GM23338 (cell line): ENCODE results near the gene NLRC5. TPM values are rescaled to one million over a fixed set of nuclear protein-coding genes. Genes with fewer than 3 reads are reported as not detected.

Experiments
- ATAC-seq: fragments of 200-7000 bp; cut with Tn5 transposase; 3 replicates; pipeline ENCODE4 v1.9.1; 2020
- DNase-seq: peaks from one replicate; pipeline ENCODE4 v3.0.0-alpha.2; 2015; ENCODE audit warnings: low spot score
- H2AFZ ChIP-seq: fragments of 200-600 bp; sonication (generic); 2 replicates; pipeline ENCODE4 v1.8.0; 2016; ENCODE audit warnings: antibody characterized with exemption, mild to moderate bottlenecking, moderate library complexity
- H3F3A ChIP-seq: fragments of 200-600 bp; sonication (generic); replicated peaks from 2 replicates; pipeline ENCODE4 v1.8.0; 2017; ENCODE audit warnings: antibody characterized with exemption, mixed run types, low read depth
- H3K27ac ChIP-seq: fragments of 200-600 bp; sonication (generic); 2 replicates; pipeline ENCODE4 v1.6.1; 2016; ENCODE audit warnings: low read depth
- H3K27me3 ChIP-seq: fragments of 200-600 bp; sonication (generic); 2 replicates; pipeline ENCODE4 v1.8.0; 2016; ENCODE audit warnings: mild to moderate bottlenecking, mixed run types, moderate library complexity; ENCODE audit not compliant: insufficient read depth
- H3K36me3 ChIP-seq: fragments of 200-600 bp; sonication (generic); 2 replicates; pipeline ENCODE4 v1.8.0; 2016; ENCODE audit warnings: mild to moderate bottlenecking; ENCODE audit not compliant: insufficient read depth
- H3K4me1 ChIP-seq: fragments of 200-600 bp; sonication (generic); 2 replicates; pipeline ENCODE4 v1.8.0; 2016; ENCODE audit warnings: mild to moderate bottlenecking, moderate library complexity; ENCODE audit not compliant: insufficient read depth
- H3K4me2 ChIP-seq: fragments of 200-600 bp; sonication (generic); 2 replicates; pipeline ENCODE4 v1.7.1; 2017; ENCODE audit warnings: mixed run types
- H3K4me3 ChIP-seq: fragments of 200-600 bp; sonication (generic); 2 replicates; pipeline ENCODE4 v1.6.1; 2016; ENCODE audit warnings: mixed run types
- H3K79me2 ChIP-seq: fragments of 200-600 bp; sonication (generic); replicated peaks from 2 replicates; pipeline ENCODE4 v1.8.0; 2017; ENCODE audit warnings: mild to moderate bottlenecking; ENCODE audit not compliant: insufficient read depth
- H3K9me2 ChIP-seq: fragments of 200-600 bp; sonication (generic); 2 replicates; pipeline ENCODE4 v1.8.0; 2017; ENCODE audit not compliant: insufficient read depth
- H4K20me1 ChIP-seq: fragments of 200-600 bp; sonication (generic); replicated peaks from 2 replicates; pipeline ENCODE4 v1.8.0; 2017; ENCODE audit warnings: mild to moderate bottlenecking; ENCODE audit not compliant: insufficient read depth
- H3K27ac Mint-ChIP-seq: 2 replicates; pipeline ENCODE4 v1.8.0; 2020; ENCODE audit warnings: inconsistent platforms, mild to moderate bottlenecking, moderate library complexity, mixed read lengths
- H3K27me3 Mint-ChIP-seq: 3 replicates; pipeline ENCODE4 v1.8.0; 2022; ENCODE audit warnings: low read depth, mild to moderate bottlenecking, moderate library complexity, mixed read lengths, inconsistent platforms; ENCODE audit not compliant: insufficient read depth, poor library complexity
- H3K36me3 Mint-ChIP-seq: 3 replicates; pipeline ENCODE4 v1.8.0; 2021; ENCODE audit warnings: low read depth, mild to moderate bottlenecking, inconsistent platforms, moderate library complexity, mixed read lengths
- H3K4me1 Mint-ChIP-seq: 3 replicates; pipeline ENCODE4 v1.8.0; 2020; ENCODE audit warnings: mild to moderate bottlenecking, inconsistent platforms, mixed read lengths
- H3K4me3 Mint-ChIP-seq: 3 replicates; pipeline ENCODE4 v1.8.0; 2021; ENCODE audit warnings: moderate library complexity, mild to moderate bottlenecking, inconsistent platforms, mixed read lengths
- H3K9me3 Mint-ChIP-seq: 3 replicates; pipeline ENCODE4 v1.8.0; 2020; ENCODE audit warnings: moderate library complexity, mild to moderate bottlenecking, inconsistent platforms, mixed read lengths
- CREB1 ChIP-seq: fragments of 250-450 bp; sonication (Bioruptor Pico); IDR thresholded peaks from 2 replicates; pipeline ENCODE4 v1.5.0; 2020; ENCODE audit warnings: low read depth, mild to moderate bottlenecking, moderate library complexity
- ETS1 ChIP-seq: IDR thresholded peaks from 2 replicates; pipeline ENCODE4 v1.6.1; 2016; ENCODE audit warnings: antibody characterized with exemption
- EZH2 ChIP-seq: fragments of 200-600 bp; sonication (generic); IDR thresholded peaks from one replicate; pipeline ENCODE4 v1.8.0; 2017; ENCODE audit warnings: antibody characterized with exemption, mild to moderate bottlenecking, low read depth; ENCODE audit not compliant: unreplicated experiment
- EZH2phosphoT487 ChIP-seq: fragments of 200-600 bp; sonication (generic); IDR thresholded peaks from one replicate; pipeline ENCODE4 v1.8.1; 2018; ENCODE audit warnings: antibody characterized with exemption; ENCODE audit not compliant: unreplicated experiment
- JUNB ChIP-seq: IDR thresholded peaks from one replicate; pipeline ENCODE4 v1.6.1; 2016; ENCODE audit warnings: antibody characterized with exemption; ENCODE audit not compliant: unreplicated experiment
- NANOG ChIP-seq: IDR thresholded peaks from 2 replicates; pipeline ENCODE4 v1.6.1; 2016; ENCODE audit warnings: antibody characterized with exemption, borderline replicate concordance
- POLR2AphosphoS5 ChIP-seq: IDR thresholded peaks from 2 replicates; pipeline ENCODE4 v1.6.1; 2016; ENCODE audit warnings: antibody characterized with exemption, low read depth
- ZNF331 ChIP-seq: fragments of 250-450 bp; sonication (Bioruptor Pico); IDR thresholded peaks from 2 replicates; pipeline ENCODE4 v1.5.0; 2020; ENCODE audit warnings: low read depth, mild to moderate bottlenecking, moderate library complexity
- polyA plus RNA-seq: library from polyadenylated mRNA; unstranded; fragments of >200 nt; fragmentation: Nextera tagmentation; extraction: Ambion mirVana; gene quantifications from 2 replicates; pipeline ENCODE4 v1.2.1, GENCODE V29; 2016
- total RNA-seq: library from RNA; depleted of rRNA; stranded (reverse); fragments of >200 nt; shearing (Covaris generic); gene quantifications from 2 replicates; pipeline ENCODE4 v1.2.3, GENCODE V29; 2014
- TF ChIP-seq, protein P1 (sequence below): IDR thresholded peaks from one replicate; pipeline ENCODE4 v1.6.1; 2018; ENCODE audit warnings: antibody characterized with exemption; ENCODE audit not compliant: unreplicated experiment

NLRC5 gene
- total and polyA plus RNA-seq, 2 experiments from 2014 or later: 2.3 to 3.9 TPM

GRCh38 chr16:56943761-56944375 is 45.5 kb upstream of the NLRC5 start:
- H3K36me3 ChIP-seq: peaks cover 43% of the 10 kb centered on the region
- H2AFZ ChIP-seq: no peak overlapping the region
- TF ChIP-seq EZH2phosphoT487 (no peak), ETS1 (no peak), ZNF331 (CRISPR knock-in tag) (no peak), CREB1 (CRISPR knock-in tag) (no peak)
- no peak overlapping the region for H3K4me2 ChIP-seq
- H3K27ac ChIP-seq: no peak overlapping the region
- no peaks in the 10 kb centered on the region for H3K79me2 ChIP-seq
- ATAC-seq: no peak
- no peak overlapping the region for H3K27ac Mint-ChIP-seq
- H3K4me3 ChIP-seq: no peak overlapping the region
- no peaks in the 10 kb centered on the region for H3K9me2 ChIP-seq
- no peak overlapping the region for H3K4me3 Mint-ChIP-seq
- DNase-seq: no peak
- peaks cover 5% of the 10 kb centered on the region; the same call in 1 of the 2 replicates for H4K20me1 ChIP-seq
- no peaks in the 10 kb centered on the region for H3K27me3 ChIP-seq
- peaks cover 13% of the 10 kb centered on the region for H3K4me1 Mint-ChIP-seq
- no peaks in the 10 kb centered on the region for H3K4me1 ChIP-seq
- H3F3A ChIP-seq: no peaks in the 10 kb centered on the region
- peaks cover 60% of the 10 kb centered on the region for H3K36me3 Mint-ChIP-seq
- H3K27me3 Mint-ChIP-seq: peaks cover 6% of the 10 kb centered on the region
- H3K9me3 Mint-ChIP-seq: no peaks in the 10 kb centered on the region

GRCh38 chr16:56944954-56945839 is 44.2 kb upstream of the NLRC5 start:
- peaks cover 47% of the 10 kb centered on the region for H3K36me3 Mint-ChIP-seq

More at GRCh38 chr16:56944954-56945839, 44.2 kb upstream of the NLRC5 start:
- peaks cover 32% of the 10 kb centered on the region for H3K36me3 ChIP-seq
- H3K4me1 Mint-ChIP-seq: peaks cover 13% of the 10 kb centered on the region
- no peak for ATAC-seq
- H3K27me3 Mint-ChIP-seq: peaks cover 8% of the 10 kb centered on the region
- no peaks in the 10 kb centered on the region for H3K4me1 ChIP-seq
- no peaks in the 10 kb centered on the region for H3K9me2 ChIP-seq
- H3K9me3 Mint-ChIP-seq: no peaks in the 10 kb centered on the region
- no peaks in the 10 kb centered on the region for H3F3A ChIP-seq
- no peak overlapping the region for H3K4me2 ChIP-seq
- H3K4me3 ChIP-seq: no peak overlapping the region
- DNase-seq: no peak
- no peak overlapping the region for H3K4me3 Mint-ChIP-seq
- no peaks in the 10 kb centered on the region for H3K27me3 ChIP-seq
- no peak overlapping the region for H2AFZ ChIP-seq
- peaks cover 5% of the 10 kb centered on the region; the same call in 1 of the 2 replicates for H4K20me1 ChIP-seq
- no peak overlapping the region for H3K27ac Mint-ChIP-seq
- TF ChIP-seq JUNB: no peak
- TF ChIP-seq, protein P1, sequence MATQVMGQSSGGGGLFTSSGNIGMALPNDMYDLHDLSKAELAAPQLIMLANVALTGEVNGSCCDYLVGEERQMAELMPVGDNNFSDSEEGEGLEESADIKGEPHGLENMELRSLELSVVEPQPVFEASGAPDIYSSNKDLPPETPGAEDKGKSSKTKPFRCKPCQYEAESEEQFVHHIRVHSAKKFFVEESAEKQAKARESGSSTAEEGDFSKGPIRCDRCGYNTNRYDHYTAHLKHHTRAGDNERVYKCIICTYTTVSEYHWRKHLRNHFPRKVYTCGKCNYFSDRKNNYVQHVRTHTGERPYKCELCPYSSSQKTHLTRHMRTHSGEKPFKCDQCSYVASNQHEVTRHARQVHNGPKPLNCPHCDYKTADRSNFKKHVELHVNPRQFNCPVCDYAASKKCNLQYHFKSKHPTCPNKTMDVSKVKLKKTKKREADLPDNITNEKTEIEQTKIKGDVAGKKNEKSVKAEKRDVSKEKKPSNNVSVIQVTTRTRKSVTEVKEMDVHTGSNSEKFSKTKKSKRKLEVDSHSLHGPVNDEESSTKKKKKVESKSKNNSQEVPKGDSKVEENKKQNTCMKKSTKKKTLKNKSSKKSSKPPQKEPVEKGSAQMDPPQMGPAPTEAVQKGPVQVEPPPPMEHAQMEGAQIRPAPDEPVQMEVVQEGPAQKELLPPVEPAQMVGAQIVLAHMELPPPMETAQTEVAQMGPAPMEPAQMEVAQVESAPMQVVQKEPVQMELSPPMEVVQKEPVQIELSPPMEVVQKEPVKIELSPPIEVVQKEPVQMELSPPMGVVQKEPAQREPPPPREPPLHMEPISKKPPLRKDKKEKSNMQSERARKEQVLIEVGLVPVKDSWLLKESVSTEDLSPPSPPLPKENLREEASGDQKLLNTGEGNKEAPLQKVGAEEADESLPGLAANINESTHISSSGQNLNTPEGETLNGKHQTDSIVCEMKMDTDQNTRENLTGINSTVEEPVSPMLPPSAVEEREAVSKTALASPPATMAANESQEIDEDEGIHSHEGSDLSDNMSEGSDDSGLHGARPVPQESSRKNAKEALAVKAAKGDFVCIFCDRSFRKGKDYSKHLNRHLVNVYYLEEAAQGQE: no peak
- TF ChIP-seq EZH2: no peak
- no peak for TF ChIP-seq NANOG
- no peak for TF ChIP-seq CREB1 (CRISPR knock-in tag)
- no peak for TF ChIP-seq ETS1
- TF ChIP-seq POLR2AphosphoS5: no peak
- H3K27ac ChIP-seq: peak overlapping the region; percentile 21; the same call in 1 of the 2 replicates
- H3K79me2 ChIP-seq: no peaks in the 10 kb centered on the region
